RCC 7860 (cell line): ENCODE measurements around the gene PPP2R2C.
A peak's percentile ranks its signal among the peaks of the same experiment; 100 is the strongest.

Source experiments
- DNase-seq: peaks from one replicate; pipeline ENCODE4 v3.0.0-alpha.2; 2015; ENCODE audit warnings: low spot score
- FAIRE-seq: peaks from 2 replicates; lab custom pipeline; 2012; peaks lifted over from hg19 to GRCh38; lab: Jason Lieb, UNC

Gene PPP2R2C

DNA sequence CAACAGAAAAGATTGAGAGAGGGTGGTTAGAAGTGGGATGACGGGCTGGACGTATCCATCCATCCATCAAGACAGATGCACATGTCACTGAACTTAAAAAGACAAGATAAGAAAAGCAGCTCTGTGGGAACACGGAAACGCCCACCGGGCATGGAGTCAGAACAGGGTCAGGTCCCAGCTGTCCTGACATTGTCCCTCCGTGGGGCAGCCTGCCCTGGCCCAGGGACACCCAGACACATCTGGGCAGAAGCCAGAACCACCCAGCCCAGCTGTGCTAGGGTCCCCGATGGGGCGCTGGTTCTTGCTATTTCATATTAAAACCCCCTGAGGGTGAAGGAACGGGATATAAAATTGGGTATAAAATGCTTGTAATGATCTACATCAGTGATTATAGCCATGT lies 88.5 kb downstream of the PPP2R2C start:
- DNase-seq, result no peak
- no peak for FAIRE-seq

DNA sequence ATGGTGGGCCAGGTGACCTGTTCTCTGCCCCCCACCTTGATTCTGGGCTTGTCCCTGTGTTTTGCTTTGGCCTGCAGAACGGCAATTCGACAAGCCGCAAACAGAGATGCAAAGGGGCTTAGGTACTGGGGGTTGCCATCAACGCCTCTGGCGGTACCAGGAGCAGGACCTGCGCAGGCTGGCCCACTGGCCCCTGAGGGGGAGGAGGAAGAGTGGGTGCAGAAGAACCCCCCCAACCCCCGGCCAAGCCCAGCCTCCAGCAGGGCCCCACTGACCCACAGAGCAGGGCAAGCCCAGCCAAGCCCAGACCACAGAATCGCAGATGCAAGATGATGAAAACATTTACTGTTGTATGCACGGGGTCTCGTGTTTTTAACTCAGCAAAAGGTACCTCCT lies 89.4 kb downstream of the PPP2R2C start:
- DNase-seq, result no peak
- FAIRE-seq, result no peak

DNA sequence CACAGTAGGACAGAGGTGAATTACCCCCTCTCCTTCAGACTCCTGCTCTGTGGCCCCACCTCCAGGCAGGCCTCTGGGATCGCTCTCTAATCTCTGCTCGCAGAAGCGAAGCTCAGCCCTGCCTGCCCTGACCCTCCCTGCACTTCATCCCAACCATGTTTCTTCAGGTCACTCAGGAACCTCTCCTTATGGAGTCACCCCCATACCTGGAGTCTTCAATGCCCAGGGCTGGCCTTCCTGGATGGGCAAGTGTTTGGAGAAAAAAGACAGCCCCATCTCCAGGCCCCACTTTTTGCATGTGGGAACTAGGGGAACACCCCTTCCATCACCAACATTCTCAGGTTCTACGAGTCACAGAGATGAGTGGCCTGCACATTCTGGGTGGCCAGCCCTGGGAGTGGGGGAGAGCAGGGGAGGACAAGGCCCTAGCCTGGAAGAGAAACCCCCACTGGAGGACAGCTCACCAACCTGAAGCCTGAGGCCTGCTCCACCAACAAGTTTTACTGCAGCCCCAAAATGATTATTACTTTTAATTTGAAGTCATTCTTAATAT lies 90.8 kb downstream of the PPP2R2C start:
- FAIRE-seq (no peak), DNase-seq (no peak)

DNA sequence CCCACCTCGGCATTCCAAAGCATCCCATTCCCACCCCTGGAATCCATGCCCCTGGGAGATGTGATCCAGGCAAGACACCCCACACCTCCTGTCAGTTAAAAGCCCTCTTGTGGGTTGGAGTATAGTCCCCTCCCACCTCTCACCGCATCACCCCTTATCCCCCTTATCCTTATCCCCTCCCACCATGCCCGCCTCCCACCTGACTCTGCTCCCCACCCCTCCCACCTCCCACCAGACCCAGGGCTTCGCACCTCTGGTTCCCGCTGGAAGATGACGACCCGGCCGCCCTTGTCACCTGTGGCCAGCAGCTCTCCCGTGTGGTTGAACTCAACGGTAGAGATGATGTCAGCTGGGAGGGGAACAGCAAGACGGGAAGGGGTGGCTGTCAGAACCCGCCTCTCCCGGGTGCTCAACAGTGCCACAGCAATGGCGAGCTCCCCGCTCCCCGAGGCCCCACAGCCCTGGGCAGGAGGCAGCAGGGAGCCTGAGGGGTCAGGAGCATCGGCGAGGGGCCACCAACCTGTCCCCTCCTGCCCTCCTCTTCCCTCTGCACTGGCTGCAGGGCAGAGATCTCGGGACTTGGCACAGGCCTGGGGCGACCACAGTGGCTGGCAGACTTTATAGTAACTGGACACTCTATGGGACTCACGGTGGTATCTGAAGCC lies 91.5 kb downstream of the PPP2R2C start:
- no peak for DNase-seq
- no peak for FAIRE-seq

- no peak for DNase-seq
- no peak for FAIRE-seq
These were observed 92.4 kb downstream of the PPP2R2C start for GRCh38 chr4:6379767-6380745.

DNA sequence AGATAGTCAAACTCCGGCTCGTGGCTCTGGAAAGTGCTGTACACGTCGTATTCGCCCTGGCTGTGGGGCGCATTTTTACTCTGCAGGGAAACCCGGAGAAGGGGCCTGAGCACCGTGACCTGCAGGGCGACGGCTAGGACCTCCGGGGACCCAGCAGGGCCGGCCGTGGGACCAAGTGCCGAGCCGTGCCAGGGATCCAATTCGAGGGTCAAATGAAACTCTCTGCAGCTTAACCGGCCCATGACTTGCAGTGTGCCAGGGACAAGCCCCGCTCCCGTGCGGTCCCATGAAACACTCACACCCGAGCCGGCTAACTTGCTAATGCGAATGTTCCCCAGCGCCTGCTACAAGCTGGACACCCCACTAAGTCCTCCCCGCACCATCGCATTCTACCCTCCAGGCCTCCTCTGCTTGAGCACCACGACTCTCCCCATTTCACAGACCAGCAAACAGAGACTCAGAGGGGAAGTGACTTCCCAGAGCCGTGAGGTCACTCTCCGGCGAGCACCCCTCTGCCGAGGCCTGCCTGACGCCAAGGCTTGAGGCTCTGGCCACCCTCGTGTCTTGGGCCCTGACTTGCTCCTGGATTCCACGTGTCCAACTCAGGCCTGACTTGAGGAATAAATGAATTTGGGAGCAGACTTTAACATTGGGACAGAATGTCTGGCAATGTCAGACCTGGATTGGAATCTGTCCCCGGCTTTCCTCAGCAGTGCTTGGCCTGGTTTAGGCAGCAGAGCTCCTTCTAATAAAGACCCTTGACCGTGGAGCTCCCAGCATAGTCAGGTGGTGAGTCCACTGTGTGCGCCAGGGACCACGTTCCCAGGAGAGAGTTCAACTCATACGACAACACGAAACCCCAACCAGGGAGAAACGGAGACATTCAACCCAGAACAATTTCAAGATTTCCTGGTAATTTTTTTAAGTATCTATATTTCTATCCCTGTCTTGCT lies 93.6 kb downstream of the PPP2R2C start:
- no peak for FAIRE-seq
- DNase-seq, result no peak

- DNase-seq (no peak), FAIRE-seq (no peak)
These were observed 94.6 kb downstream of the PPP2R2C start for GRCh38 chr4:6377626-6378492.

DNA sequence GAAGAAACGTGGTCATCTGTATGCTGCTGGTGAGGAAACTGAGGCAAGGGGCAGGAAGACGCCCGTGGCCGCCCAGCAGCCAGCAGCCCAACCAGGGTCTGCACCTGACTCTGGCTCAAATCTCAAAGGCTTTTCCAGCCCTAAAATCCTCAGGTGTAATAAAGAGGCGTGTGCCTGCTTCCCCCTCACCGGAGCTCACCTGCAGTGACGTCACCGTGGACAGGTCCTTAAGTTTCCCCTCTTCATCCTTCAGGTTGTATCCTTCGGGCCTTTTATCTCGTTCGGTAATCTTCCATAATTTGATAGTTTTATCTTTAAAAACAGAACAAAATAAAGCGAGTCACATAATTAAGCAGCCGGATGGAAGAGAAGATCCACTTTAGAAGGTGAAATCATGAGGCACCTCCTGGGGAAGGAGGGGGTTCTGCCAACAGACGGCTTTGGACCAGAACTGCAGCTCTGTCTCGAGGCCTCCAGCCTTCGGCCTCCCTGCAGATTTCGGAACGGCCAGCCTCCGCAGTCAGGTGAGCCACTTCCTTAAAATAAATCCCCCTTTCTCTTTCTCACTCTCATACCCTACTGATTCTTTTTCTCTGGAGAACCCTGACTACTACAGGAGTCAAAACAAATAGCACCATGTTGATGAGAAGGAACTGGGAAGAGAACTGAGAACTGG lies 96.7 kb downstream of the PPP2R2C start:
- FAIRE-seq (no peak), DNase-seq (no peak)

- DNase-seq, result no peak
- FAIRE-seq, result no peak
These were observed 97.8 kb downstream of the PPP2R2C start for GRCh38 chr4:6374575-6374974.

- DNase-seq (no peak), FAIRE-seq (no peak)
These were observed 98.6 kb downstream of the PPP2R2C start for GRCh38 chr4:6373541-6374410.

GRCh38 chr4:6372649-6373525 lies 99.5 kb downstream of the PPP2R2C start:
- FAIRE-seq, result no peak
- peak; percentile 10 for DNase-seq

- no peak for FAIRE-seq
- DNase-seq, result no peak
These were observed 100.6 kb downstream of the PPP2R2C start for GRCh38 chr4:6371812-6372211.

DNA sequence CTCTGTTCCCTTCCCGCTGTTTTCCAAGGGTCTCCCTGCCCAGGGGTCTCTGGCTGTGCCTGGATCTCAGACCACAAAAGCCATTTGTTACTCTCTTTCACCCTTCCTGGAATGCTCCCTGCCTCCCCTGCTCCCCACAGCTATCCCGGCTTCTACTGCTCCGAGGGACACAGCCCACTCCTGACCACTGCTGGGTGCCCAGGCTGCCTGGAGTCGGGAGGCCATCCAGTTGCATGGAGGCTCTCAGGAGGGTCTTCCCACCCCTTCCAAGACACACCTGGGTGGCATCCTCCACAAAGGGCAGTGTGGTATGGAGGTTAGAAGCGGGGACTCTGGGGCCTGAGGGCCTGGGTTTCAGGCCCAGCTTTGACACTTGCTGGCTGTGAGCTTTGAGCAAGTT lies 101.1 kb downstream of the PPP2R2C start:
- FAIRE-seq, result no peak
- no peak for DNase-seq

GRCh38 chr4:6369924-6370645 lies 102.3 kb downstream of the PPP2R2C start:
- FAIRE-seq (no peak), DNase-seq (no peak)

DNA sequence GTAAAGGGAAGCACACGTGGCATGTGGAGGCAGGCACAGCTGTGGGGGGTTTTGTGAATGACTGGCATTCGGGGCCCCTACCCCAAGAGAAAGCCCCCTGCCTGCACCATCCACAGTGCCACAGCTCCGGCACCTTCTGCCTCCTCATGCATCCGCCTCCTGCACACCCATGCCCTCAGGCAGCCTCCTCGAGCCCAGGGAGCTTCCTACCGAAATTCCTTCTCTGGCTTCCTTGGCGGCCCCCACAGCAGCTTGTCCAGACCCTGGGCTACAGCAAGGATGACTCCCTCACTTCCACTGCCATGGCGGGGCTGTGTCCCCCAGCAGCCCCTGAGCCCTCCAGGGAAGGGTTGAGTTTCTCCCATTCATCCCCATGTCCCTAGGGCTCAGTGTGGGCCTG lies 102.9 kb downstream of the PPP2R2C start:
- no peak for FAIRE-seq
- DNase-seq, result no peak

- DNase-seq, result no peak
- FAIRE-seq, result no peak
These were observed 103.4 kb downstream of the PPP2R2C start for GRCh38 chr4:6369035-6369434.

- FAIRE-seq, result no peak
- no peak for DNase-seq
These were observed 103.8 kb downstream of the PPP2R2C start for GRCh38 chr4:6368601-6369000.
